SU-DHL-6 (cell line): ENCODE measurements around the gene CARMIL3.

ENCODE experiments used
- H2AFZ ChIP-seq: fragments of 200-600 bp; sonication (generic); 2 replicates; pipeline ENCODE4 v1.6.1; 2014; ENCODE audit warnings: low read depth, mild to moderate bottlenecking, moderate library complexity, mixed read lengths, antibody characterized with exemption, low read length; ENCODE audit not compliant: severe bottlenecking
- H3F3A ChIP-seq: fragments of 200-600 bp; shearing (Covaris generic); 2 replicates; pipeline ENCODE4 v1.6.0; 2016; ENCODE audit warnings: antibody characterized with exemption, mild to moderate bottlenecking; ENCODE audit not compliant: insufficient read depth
- H3K27ac ChIP-seq: fragments of 200-600 bp; sonication (generic); 2 replicates; pipeline ENCODE4 v1.5.1; 2016; ENCODE audit warnings: low read depth, mild to moderate bottlenecking, low read length, moderate library complexity, mixed read lengths
- H3K27me3 ChIP-seq: fragments of 200-600 bp; sonication (generic), shearing (Covaris generic); 2 replicates; pipeline ENCODE4 v1.6.0; 2014; ENCODE audit warnings: mild to moderate bottlenecking, low read length
- H3K36me3 ChIP-seq: fragments of 200-600 bp; sonication (generic); 2 replicates; pipeline ENCODE4 v1.6.1; 2014; ENCODE audit warnings: mild to moderate bottlenecking, low read length, mixed read lengths
- H3K4me2 ChIP-seq: fragments of 300-600, 200-600 bp; shearing (Covaris generic), sonication (generic); 2 replicates; pipeline ENCODE4 v1.6.0; 2014; ENCODE audit warnings: low read length, low read depth, mild to moderate bottlenecking; ENCODE audit not compliant: poor library complexity, severe bottlenecking
- H3K4me3 ChIP-seq: fragments of 200-600 bp; sonication (generic); 2 replicates; pipeline ENCODE4 v1.5.1; 2014; ENCODE audit warnings: antibody characterized with exemption, low read length, mild to moderate bottlenecking, mixed read lengths; ENCODE audit not compliant: insufficient read depth, poor library complexity, severe bottlenecking
- H3K79me2 ChIP-seq: fragments of 200-600 bp; sonication (generic); 2 replicates; pipeline ENCODE4 v1.6.1; 2014; ENCODE audit warnings: mild to moderate bottlenecking, low read length, moderate library complexity; ENCODE audit not compliant: insufficient read depth
- H3K9ac ChIP-seq: fragments of 200-600 bp; sonication (generic); 2 replicates; pipeline ENCODE4 v1.7.0; 2014; ENCODE audit warnings: mild to moderate bottlenecking, low read length
- H3K9me2 ChIP-seq: fragments of 200-600 bp; sonication (generic); replicated peaks from 2 replicates; pipeline ENCODE4 v1.6.1; 2014; ENCODE audit warnings: low read length; ENCODE audit not compliant: insufficient read depth
- H3K9me3 ChIP-seq: fragments of 200-600 bp; sonication (generic); 2 replicates; pipeline ENCODE4 v1.6.1; 2014; ENCODE audit warnings: low read length, mixed read lengths; ENCODE audit not compliant: insufficient read depth
- H4K20me1 ChIP-seq: fragments of 200-600 bp; sonication (generic); 2 replicates; pipeline ENCODE4 v1.6.1; 2014; ENCODE audit warnings: low read depth, mild to moderate bottlenecking, antibody characterized with exemption, low read length, moderate library complexity, mixed read lengths
- EZH2phosphoT487 ChIP-seq: fragments of 200-600 bp; sonication (generic), shearing (Covaris generic); conservative IDR thresholded peaks from 2 replicates; pipeline ENCODE4 v1.6.1; 2018; ENCODE audit warnings: mild to moderate bottlenecking, antibody characterized with exemption, low read length, moderate library complexity, mixed read lengths
- TF ChIP-seq, protein P1 (sequence below): fragments of 200-600 bp; sonication (generic); IDR thresholded peaks from one replicate; pipeline ENCODE4 v1.5.1; 2017; ENCODE audit warnings: antibody characterized with exemption, mild to moderate bottlenecking, low read length, moderate library complexity; ENCODE audit not compliant: insufficient read depth, poor library complexity, severe bottlenecking

The CARMIL3 gene

DNA sequence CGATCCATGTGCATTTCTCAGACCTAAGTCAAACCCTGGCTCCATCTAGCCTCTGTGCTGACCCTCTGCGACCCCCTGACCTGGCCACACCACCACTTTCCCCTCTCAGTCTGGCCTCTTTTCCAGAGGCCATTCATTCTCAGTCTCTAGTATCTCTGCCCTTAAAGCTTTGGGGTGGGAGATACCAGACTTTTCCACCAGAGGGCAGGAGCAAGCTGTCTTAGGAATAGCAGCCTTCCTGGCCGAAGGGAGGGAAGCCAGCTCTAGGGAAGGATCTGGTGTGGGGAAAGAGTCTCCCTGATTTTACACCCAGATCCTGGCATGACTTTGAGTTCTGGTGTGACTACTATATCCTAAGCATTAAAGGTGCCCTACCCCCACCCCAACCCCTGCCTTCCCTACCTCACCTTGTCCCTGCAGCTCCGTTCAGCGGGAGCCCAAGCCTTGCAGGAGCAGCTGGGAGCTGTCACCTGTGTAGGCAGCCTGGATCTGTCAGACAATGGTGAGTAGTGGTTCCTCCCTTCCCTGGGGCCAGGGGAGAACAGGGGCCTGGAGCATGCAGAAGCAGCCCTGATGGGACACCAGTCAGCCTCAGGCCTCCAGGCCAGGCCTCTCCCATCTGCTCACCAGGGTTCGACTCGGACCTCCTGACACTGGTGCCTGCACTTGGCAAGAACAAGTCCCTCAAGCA lies 6.6 kb downstream of the CARMIL3 start:
- H4K20me1 ChIP-seq, result no peaks in the 10 kb centered on the region
- H3K4me3 ChIP-seq, result no peak overlapping the region
- TF ChIP-seq, protein P1, sequence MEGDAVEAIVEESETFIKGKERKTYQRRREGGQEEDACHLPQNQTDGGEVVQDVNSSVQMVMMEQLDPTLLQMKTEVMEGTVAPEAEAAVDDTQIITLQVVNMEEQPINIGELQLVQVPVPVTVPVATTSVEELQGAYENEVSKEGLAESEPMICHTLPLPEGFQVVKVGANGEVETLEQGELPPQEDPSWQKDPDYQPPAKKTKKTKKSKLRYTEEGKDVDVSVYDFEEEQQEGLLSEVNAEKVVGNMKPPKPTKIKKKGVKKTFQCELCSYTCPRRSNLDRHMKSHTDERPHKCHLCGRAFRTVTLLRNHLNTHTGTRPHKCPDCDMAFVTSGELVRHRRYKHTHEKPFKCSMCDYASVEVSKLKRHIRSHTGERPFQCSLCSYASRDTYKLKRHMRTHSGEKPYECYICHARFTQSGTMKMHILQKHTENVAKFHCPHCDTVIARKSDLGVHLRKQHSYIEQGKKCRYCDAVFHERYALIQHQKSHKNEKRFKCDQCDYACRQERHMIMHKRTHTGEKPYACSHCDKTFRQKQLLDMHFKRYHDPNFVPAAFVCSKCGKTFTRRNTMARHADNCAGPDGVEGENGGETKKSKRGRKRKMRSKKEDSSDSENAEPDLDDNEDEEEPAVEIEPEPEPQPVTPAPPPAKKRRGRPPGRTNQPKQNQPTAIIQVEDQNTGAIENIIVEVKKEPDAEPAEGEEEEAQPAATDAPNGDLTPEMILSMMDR, result peak; percentile 54
- TF ChIP-seq EZH2phosphoT487, result no peak
- H3K79me2 ChIP-seq, result no peaks in the 10 kb centered on the region
- no peak overlapping the region for H3K4me2 ChIP-seq
- no peaks in the 10 kb centered on the region for H3F3A ChIP-seq
- no peaks in the 10 kb centered on the region for H3K9me2 ChIP-seq
- no peaks in the 10 kb centered on the region for H3K36me3 ChIP-seq
- H2AFZ ChIP-seq, result no peak overlapping the region
- no peaks in the 10 kb centered on the region for H3K9me3 ChIP-seq
- H3K9ac ChIP-seq, result no peak overlapping the region
- no peaks in the 10 kb centered on the region for H3K27me3 ChIP-seq
- no peak overlapping the region for H3K27ac ChIP-seq

DNA sequence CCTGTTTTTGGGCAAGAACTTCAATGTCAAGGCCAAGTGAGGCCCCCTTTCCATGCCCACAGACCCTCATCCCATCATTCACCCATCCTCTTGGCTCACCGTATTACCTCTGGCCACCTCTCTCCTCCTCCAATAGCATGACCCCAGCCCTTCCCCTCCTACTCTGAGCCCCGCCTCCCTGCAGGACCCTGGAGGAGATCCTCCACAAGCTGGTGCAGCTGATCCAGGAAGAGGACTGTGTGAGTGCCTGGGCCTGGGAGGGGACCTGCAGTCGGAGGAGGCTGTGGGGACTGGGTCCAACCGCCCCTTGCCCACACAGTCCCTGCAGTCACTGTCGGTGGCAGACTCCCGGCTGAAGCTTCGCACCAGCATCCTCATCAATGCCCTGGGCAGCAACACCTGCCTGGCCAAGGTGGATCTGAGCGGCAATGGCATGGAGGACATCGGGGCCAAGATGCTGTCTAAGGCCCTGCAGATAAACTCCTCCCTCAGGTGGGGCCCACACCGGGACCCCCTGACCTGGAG lies 7.2 kb downstream of the CARMIL3 start:
- no peak for TF ChIP-seq EZH2phosphoT487
- TF ChIP-seq, protein P1, result no peak

DNA sequence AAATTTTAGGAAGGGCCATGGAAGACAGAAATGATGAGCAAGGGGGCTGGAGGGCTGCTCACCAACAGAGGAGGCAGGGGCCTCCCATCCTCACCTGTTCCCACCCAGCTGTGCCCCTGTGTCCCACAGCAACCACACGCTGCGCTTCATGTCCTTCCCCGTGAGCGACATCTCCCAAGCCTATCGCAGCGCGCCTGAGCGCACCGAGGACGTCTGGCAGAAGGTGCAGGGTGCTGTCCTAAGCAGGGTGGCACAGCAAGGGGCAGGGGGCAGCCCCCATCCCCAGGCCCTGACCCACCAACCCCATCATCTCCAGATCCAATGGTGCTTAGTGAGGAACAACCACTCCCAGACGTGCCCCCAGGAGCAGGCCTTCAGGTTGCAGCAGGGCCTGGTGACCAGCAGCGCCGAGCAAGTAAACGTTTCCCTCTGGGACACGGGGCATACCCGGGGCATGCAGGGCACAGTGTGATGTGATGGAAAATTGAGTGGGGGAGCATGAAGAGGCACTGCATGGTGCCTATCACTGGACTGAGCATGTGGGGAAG lies 8.1 kb downstream of the CARMIL3 start:
- Histone ChIP-seq H3K79me2 (no peaks in the 10 kb centered on the region), H3K4me3 (no peak overlapping the region), H3K27ac (no peak overlapping the region), H2AFZ (no peak overlapping the region), H3K4me2 (no peak overlapping the region), H3K36me3 (no peaks in the 10 kb centered on the region), H3K9ac (no peak overlapping the region), H3F3A (no peaks in the 10 kb centered on the region), H3K9me3 (no peaks in the 10 kb centered on the region), H4K20me1 (no peaks in the 10 kb centered on the region), H3K27me3 (no peaks in the 10 kb centered on the region), H3K9me2 (no peaks in the 10 kb centered on the region)
- TF ChIP-seq, protein P1, result no peak
- TF ChIP-seq EZH2phosphoT487, result no peak

More for the DNA sequence above, 7.2 kb downstream of the CARMIL3 start:
- Histone ChIP-seq H3K27ac (no peak overlapping the region), H3K4me2 (no peak overlapping the region), H3K9ac (no peak overlapping the region), H3K9me3 (no peaks in the 10 kb centered on the region), H3K9me2 (no peaks in the 10 kb centered on the region), H2AFZ (no peak overlapping the region), H3K36me3 (no peaks in the 10 kb centered on the region), H4K20me1 (no peaks in the 10 kb centered on the region), H3F3A (no peaks in the 10 kb centered on the region), H3K4me3 (no peak overlapping the region), H3K79me2 (no peaks in the 10 kb centered on the region), H3K27me3 (no peaks in the 10 kb centered on the region)
